ENCODE measurements around the gene NUMBL.

NUMBL gene

DNA sequence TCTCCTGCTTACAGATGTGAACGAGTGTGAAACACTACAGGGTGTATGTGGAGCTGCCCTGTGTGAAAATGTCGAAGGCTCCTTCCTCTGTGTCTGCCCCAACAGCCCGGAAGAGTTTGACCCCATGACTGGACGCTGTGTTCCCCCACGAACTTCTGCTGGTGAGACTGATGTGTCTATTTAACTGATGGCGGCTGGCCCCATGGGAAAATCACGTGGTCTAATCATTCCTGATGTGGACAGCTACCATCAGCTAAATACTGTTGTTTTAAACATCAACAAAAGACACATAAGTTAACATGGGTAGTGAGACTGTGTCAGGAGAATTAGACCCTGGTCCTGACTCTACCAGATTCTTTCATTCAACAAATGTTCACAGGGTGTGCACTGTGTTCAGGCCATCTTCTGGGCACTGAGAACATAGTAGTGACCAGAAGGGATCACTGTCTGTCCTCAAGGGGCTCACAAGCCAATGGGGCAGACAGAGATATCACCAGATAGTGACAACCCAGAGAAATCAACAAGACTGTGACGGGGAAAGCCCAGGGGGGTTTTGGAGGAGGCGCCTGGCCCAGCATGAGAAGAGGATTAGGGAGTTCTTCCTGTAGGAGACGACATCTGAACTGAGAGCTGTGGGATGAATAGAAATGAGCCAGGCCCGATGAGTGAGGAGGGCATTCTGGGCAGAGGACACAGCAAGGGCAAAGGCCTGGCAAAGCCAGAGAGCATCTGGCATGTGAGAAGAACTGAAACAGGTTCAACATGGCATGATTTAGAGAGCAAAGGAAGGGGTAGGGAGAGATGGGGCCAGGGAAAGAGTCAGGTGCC lies 70.9 kb downstream of the NUMBL start:
- no peaks in the 10 kb centered on the region for H3K36me3 ChIP-seq

GRCh38 chr19:40617961-40618360 lies 72.5 kb downstream of the NUMBL start:
- TF ChIP-seq, protein P1, sequence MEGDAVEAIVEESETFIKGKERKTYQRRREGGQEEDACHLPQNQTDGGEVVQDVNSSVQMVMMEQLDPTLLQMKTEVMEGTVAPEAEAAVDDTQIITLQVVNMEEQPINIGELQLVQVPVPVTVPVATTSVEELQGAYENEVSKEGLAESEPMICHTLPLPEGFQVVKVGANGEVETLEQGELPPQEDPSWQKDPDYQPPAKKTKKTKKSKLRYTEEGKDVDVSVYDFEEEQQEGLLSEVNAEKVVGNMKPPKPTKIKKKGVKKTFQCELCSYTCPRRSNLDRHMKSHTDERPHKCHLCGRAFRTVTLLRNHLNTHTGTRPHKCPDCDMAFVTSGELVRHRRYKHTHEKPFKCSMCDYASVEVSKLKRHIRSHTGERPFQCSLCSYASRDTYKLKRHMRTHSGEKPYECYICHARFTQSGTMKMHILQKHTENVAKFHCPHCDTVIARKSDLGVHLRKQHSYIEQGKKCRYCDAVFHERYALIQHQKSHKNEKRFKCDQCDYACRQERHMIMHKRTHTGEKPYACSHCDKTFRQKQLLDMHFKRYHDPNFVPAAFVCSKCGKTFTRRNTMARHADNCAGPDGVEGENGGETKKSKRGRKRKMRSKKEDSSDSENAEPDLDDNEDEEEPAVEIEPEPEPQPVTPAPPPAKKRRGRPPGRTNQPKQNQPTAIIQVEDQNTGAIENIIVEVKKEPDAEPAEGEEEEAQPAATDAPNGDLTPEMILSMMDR (IDR thresholded peaks at IDR 0.05): no peak
- Histone ChIP-seq H3K9me3 (no peaks in the 10 kb centered on the region), H3K4me1 (ENCODE audit: control insufficient read depth in 1 of 2, insufficient read depth in 1 of 2, low read depth in 1 of 2, low read length in 1 of 2) (peaks cover 18 to 19% of the 10 kb centered on the region in 2 experiments), H3K27ac (no peak overlapping the region), H3K4me3 (ENCODE audit: low read depth in 1 of 2, low read length in 1 of 2) (no peak overlapping the region), H3K27me3 (peaks cover 43% of the 10 kb centered on the region), H3K36me3 (no peaks in the 10 kb centered on the region)

More for the DNA sequence above, 70.9 kb downstream of the NUMBL start:
- Histone ChIP-seq H3K27ac (no peak overlapping the region), H3K27me3 (peaks cover 27% of the 10 kb centered on the region), H3K4me3 (ENCODE audit: low read depth in 1 of 2, low read length in 1 of 2) (no peak overlapping the region), H3K9me3 (no peaks in the 10 kb centered on the region), H3K4me1 (ENCODE audit: control insufficient read depth in 1 of 2, insufficient read depth in 1 of 2, low read depth in 1 of 2, low read length in 1 of 2) (peaks cover 4 to 5% of the 10 kb centered on the region in 2 experiments)
- TF ChIP-seq, protein P1 (IDR thresholded peaks at IDR 0.05): no peak

DNA sequence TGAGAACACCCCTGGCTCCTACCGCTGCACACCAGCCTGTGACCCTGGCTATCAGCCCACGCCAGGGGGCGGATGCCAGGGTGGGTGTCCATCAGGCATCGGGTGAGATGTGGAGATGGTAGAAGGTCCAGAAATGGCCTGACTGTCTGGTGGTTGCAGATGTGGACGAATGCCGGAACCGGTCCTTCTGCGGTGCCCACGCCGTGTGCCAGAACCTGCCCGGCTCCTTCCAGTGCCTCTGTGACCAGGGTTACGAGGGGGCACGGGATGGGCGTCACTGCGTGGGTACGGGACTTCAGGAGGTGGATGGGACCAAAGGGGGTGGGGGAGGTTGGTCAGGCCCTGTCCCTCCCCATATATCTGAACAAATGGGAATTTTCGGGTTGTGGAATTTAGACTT lies 73.5 kb downstream of the NUMBL start:
- Histone ChIP-seq H3K27ac (no peak overlapping the region), H3K9me3 (no peaks in the 10 kb centered on the region), H3K27me3 (peaks cover 53% of the 10 kb centered on the region), H3K36me3 (no peaks in the 10 kb centered on the region), H3K4me1 (ENCODE audit: control insufficient read depth in 1 of 2, insufficient read depth in 1 of 2, low read depth in 1 of 2, low read length in 1 of 2) (peaks cover 18 to 19% of the 10 kb centered on the region in 2 experiments), H3K4me3 (ENCODE audit: low read depth in 1 of 2, low read length in 1 of 2) (no peak overlapping the region)
- TF ChIP-seq, protein P1 (IDR thresholded peaks at IDR 0.05): no peak

GRCh38 chr19:40616178-40616577 lies 74.3 kb downstream of the NUMBL start:
- Histone ChIP-seq H3K27ac (no peak overlapping the region), H3K27me3 (peaks cover 60% of the 10 kb centered on the region), H3K4me3 (ENCODE audit: low read depth in 1 of 2, low read length in 1 of 2) (no peak overlapping the region), H3K9me3 (no peaks in the 10 kb centered on the region), H3K36me3 (no peaks in the 10 kb centered on the region), H3K4me1 (ENCODE audit: control insufficient read depth in 1 of 2, insufficient read depth in 1 of 2, low read depth in 1 of 2, low read length in 1 of 2) (peaks cover 18 to 19% of the 10 kb centered on the region in 2 experiments)
- TF ChIP-seq, protein P1 (IDR thresholded peaks at IDR 0.05): no peak
